Loucy (cell line): ENCODE results near the gene SUFU.

ENCODE experiments used
- EZH2phosphoT487 ChIP-seq: fragments of 200-600 bp; IDR thresholded peaks from 2 replicates; pipeline ENCODE4 v1.6.1; 2018; ENCODE audit warnings: antibody characterized with exemption, mild to moderate bottlenecking, moderate library complexity, borderline replicate concordance
- TF ChIP-seq, protein P1 (sequence below): fragments of 200-600 bp; sonication (generic); conservative IDR thresholded peaks from 2 replicates; pipeline ENCODE4 v1.5.1; 2014; ENCODE audit warnings: mild to moderate bottlenecking, antibody characterized with exemption, low read length

DNA sequence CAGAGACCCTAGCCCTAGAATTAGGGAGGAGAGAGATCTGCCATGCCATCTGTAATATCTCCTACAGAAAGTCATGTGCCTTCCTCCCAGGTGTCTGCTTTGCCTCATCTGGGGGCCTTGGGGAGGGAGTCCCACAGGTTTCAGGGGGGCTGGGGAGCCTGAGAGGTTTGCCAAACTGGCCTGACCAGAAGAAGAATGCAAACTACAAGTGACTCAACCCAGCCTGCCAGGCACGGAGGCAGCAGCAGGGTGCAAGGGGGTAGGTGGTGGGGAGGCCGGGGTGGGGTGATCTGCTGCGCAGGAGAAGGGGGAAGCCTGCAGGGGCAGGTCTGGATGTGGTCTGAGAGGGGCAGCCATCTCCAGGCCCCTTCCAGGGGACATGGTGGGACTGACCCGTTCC, 130.9 kb downstream of the SUFU start:
- TF ChIP-seq, protein P1, sequence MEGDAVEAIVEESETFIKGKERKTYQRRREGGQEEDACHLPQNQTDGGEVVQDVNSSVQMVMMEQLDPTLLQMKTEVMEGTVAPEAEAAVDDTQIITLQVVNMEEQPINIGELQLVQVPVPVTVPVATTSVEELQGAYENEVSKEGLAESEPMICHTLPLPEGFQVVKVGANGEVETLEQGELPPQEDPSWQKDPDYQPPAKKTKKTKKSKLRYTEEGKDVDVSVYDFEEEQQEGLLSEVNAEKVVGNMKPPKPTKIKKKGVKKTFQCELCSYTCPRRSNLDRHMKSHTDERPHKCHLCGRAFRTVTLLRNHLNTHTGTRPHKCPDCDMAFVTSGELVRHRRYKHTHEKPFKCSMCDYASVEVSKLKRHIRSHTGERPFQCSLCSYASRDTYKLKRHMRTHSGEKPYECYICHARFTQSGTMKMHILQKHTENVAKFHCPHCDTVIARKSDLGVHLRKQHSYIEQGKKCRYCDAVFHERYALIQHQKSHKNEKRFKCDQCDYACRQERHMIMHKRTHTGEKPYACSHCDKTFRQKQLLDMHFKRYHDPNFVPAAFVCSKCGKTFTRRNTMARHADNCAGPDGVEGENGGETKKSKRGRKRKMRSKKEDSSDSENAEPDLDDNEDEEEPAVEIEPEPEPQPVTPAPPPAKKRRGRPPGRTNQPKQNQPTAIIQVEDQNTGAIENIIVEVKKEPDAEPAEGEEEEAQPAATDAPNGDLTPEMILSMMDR, result no peak
- TF ChIP-seq EZH2phosphoT487, result no peak
